ENCODE data around the gene ZNF747.
A peak's percentile ranks its signal among the peaks of the same experiment; 100 is the strongest.
"Not testable (repeated sequence)": the region's sequence is repeated elsewhere in the genome, so short reads cannot be mapped to it uniquely, and the experiment has no call there.

The ZNF747 gene

DNA sequence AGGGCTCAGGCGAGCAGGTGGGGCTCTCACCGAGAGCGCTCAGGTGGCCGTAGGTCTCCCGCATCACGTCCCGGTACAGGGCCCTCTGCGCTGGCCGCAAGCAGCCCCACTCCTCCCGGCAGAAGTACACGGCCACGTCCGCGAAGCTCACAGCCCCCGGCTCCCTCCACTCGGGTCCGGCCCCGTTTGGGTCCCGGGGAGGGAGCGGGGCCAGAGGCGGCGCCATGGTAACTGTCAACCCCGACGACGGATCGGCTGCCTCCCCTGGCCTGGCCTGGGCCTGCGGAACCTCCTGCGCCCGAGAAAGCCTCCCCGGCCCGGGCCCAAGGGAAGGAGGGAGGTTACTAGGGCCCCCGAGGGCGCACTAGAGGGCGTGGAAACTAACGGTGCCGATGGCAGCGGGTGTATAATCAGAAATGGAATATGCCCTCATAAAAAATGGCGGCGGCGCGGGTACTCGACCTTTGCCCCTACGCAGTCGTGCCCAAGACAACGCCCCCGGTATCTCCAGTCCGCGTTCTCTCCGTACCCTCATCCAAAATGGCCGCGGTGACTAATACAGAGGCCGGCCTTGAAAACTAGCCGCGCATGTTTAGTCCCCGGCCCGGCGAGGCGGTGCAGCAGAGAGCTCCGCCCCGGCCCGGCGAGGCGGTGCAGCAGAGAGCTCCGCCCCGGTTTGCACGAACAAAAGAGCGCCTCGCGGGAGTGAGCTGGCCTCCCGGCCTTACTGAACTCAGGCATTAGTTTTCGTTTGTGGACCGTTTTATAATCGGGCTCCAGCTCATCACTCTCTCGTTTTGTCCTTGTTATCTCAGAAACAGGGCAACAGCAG lies 23.5 kb upstream of the ZNF747 start, which contains the start of gene ZNF764:
Gene ZNF764 (minus strand): TSS at position 418 of the 832 bp plus-strand sequence. CDS start 192 bp downstream, at position 226.
- DNase-seq (ENCODE audit: low spot score), result peak; percentile 91

- no peak for DNase-seq (ENCODE audit: low spot score)
Observed at GRCh38 chr16:30557707-30557956, 23.0 kb upstream of the ZNF747 start.

GRCh38 chr16:30556125-30556473 lies 21.4 kb upstream of the ZNF747 start:
- no peak for DNase-seq (ENCODE audit: low spot score)

- no peak for DNase-seq (ENCODE audit: low spot score)
Observed at GRCh38 chr16:30555315-30556124, 20.9 kb upstream of the ZNF747 start.

GRCh38 chr16:30554557-30555314 lies 20.1 kb upstream of the ZNF747 start:
- DNase-seq (ENCODE audit: low spot score), result no peak

DNA sequence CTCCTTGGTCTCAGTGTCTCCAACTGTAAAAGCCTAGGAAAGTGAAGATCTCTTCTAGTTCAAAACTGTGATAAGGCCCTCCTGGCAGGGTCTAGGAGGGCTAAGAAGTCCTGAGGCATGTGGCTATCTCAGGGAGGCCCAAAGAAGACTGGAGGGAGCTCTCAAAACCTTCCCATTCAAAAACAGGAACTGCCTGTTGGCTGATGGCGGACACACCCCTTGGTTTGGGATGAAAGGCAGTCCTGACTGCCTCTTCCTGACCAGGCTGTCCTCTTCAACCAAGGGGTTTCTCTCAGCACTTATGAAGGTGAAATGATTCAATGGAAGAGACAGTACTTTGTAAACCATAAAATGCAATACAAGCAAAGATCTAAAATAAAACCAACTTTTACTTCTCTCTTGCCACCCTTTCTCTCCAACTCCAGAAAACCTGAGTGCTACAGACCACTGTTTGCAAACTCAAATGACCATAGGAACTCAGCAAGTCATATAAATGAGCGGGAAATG lies 18.8 kb upstream of the ZNF747 start:
- DNase-seq (ENCODE audit: low spot score), result no peak

DNA sequence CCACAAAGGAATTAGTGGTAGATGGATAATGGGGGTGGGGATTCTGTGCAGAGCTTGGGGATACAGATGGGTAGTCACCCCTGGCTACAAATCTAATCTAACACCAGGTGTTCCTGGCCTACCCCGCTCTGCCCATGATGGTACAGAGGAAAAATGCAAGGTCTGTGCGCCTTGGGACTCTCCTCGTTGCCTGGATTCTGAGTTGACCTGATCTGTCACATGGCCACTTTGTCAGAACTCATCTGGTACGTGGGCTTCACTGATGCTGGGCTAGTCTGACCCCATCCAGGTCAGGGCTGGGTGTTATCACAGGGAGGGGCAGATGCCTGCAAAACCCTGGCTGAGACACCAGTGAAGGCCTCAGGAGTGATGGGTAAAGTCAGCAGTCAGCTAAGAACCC lies 18.3 kb upstream of the ZNF747 start:
- DNase-seq (ENCODE audit: low spot score), result no peak

GRCh38 chr16:30551781-30552180 lies 17.1 kb upstream of the ZNF747 start:
- no peak for DNase-seq (ENCODE audit: low spot score)

GRCh38 chr16:30548416-30549253 lies 14.0 kb upstream of the ZNF747 start:
- DNase-seq (ENCODE audit: low spot score), result no peak

GRCh38 chr16:30546115-30546514 lies 11.5 kb upstream of the ZNF747 start:
- no peak for DNase-seq (ENCODE audit: low spot score)

DNA sequence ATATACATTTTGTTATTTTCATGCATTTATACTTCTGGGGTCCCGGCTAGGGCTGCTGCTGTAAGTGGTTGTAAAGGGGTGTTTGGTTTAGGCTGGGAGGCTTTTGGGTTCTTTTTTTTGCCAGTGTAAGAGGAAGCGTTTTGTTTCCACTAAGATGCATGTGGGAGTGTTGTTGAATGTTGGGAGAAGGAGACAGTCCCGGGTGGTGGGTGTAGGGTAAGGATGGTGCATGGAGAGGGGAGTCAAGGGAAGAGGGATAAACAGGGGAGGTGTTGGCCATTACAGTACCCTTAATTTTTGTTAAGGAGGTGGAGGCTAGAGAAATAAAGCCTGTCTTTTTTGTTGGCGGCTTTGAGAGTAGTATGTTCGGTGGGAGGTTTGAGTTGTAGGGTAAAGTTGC lies 8.4 kb upstream of the ZNF747 start:
- DNase-seq (ENCODE audit: low spot score), result no peak

- no peak for DNase-seq (ENCODE audit: low spot score)
Observed at GRCh38 chr16:30541502-30542329, 7.1 kb upstream of the ZNF747 start.

DNA sequence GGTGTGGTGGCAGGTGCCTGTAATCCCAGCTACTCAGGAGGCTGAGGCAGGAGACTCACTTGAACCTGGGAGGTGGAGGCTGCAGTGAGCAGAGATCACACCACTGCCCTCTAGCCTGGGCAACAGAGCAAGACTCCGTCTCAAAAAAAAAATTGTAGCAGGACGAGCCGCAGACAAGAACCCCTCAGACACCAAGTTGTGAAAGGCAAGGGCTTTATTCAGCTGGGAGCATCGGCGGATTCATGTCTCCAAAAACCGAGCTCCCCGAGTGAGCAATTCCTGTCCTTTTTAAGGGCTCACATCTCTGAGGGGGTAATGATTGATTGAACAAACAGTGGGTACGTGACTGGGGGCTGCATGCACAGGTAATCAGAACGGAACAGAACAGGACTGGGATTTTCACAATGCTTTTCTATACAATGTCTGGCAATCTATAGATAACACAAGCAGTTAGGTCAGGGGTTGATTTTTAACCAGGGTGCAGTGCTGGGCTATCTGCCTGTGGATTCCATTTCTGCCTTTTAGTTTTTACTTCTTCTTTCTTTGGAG lies 6.3 kb upstream of the ZNF747 start:
- DNase-seq (ENCODE audit: low spot score), result not testable (repeated sequence)

DNA sequence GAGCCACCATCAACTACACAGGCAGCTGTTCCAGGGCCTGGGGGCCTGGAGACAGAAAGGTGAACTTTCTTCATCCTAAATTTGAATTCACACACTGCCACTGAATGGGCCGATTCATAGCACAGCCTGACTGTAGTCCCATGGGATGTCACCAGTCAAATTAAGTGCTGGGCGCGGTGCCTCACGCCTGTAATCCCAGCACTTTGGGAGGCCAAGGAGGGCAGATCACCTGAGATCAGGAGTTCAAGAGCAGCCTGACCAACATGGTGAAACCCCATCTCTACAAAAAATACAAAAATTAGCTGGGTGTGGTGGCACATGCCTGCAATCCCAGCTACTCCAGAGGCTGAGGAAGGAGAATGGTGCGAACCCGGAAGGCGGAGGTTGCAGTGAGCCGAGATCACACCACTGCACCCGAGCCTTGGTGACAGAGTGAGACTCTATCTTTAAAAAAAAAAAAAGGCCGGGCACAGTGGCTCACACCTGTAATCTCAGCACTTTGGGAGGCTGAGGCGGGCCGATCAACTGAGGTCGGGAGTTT lies 5.4 kb upstream of the ZNF747 start:
- not testable (repeated sequence) for DNase-seq (ENCODE audit: low spot score)

GRCh38 chr16:30539000-30539964 lies 4.6 kb upstream of the ZNF747 start:
- no peak for DNase-seq (ENCODE audit: low spot score)

DNA sequence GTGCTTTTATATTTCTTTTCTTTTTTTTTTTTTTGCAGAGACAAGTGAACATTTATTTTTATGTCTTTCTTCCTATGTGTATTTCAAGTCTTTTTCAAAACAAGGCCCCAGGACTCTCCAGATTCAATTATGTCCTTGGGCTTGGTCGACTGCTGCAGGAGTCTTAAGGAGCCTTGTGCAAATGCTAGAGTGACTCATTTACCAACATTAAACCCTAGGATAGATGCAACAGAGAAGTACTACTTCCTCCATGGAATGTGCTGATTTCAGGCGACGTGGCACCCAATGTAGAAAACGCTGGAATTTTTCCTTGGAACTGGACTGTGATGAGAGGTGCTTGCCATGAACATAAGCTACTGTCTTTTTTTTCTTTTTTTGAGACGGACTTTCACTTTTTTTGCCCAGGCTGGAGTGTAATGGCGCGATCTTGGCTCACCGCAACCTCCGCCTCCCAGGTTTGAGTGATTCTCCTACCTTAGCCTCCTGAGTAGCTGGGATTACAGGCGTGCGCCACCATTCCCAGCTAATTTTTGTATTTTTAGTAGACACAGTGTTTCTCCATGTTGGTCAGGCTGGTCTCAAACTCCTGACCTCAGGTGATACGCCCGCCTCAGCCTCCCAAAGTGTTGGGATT lies 1.9 kb upstream of the ZNF747 start:
- not testable (repeated sequence) for DNase-seq (ENCODE audit: low spot score)

DNA sequence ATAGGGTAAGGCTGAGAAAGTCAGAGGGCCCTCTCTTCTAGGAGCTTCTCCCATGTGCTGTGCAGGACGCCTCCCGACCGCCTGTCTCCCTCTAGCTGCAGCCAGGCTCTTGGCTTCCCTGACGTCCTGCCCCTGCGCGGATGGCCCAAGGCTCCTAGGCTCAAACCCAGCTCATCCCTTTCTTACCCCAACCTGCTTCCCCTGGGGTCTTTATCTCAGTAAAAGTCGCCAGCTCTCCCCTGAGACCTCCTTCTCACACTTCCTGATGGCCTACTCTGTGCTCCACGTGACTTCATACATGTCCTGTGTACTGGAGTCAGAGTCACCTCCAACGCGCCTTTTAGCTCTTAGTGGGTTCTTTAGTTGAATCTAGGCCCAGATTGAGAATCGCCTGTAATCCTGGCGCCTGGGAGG lies 1.1 kb upstream of the ZNF747 start:
- DNase-seq (ENCODE audit: low spot score), result peak; percentile 78

GRCh38 chr16:30535106-30535776 lies 583 bp upstream of the ZNF747 start:
- no peak for DNase-seq (ENCODE audit: low spot score)

Measured in D341Med (cell line).